ENCODE data around the gene MUC13.
A peak's percentile ranks its signal among the peaks of the same experiment; 100 is the strongest.
"Not testable (repeated sequence)": the region's sequence is repeated elsewhere in the genome, so short reads cannot be mapped to it uniquely, and the experiment has no call there.

Gene MUC13

GRCh38 chr3:124934577-124934976 is at the start of gene MUC13:
Gene MUC13 (minus strand): TSS chr3:124934751. CDS start chr3:124934712, 39 bp downstream.
- no peak for DNase-seq

- DNase-seq: no peak
Measured at GRCh38 chr3:124982855-124983254, 48.3 kb upstream of the MUC13 start.

GRCh38 chr3:124981472-124981871 is 46.9 kb upstream of the MUC13 start:
- DNase-seq: no peak

GRCh38 chr3:124978627-124979026 is 44.1 kb upstream of the MUC13 start:
- DNase-seq: no peak

GRCh38 chr3:124976383-124976782 is 41.8 kb upstream of the MUC13 start:
- no peak for DNase-seq

- no peak for DNase-seq
Measured at GRCh38 chr3:124974691-124975090, 40.1 kb upstream of the MUC13 start.

- no peak for DNase-seq
Measured at GRCh38 chr3:124973290-124973689, 38.7 kb upstream of the MUC13 start.

- DNase-seq: no peak
Measured at GRCh38 chr3:124972457-124972856, 37.9 kb upstream of the MUC13 start.

GRCh38 chr3:124969963-124970722 is 35.6 kb upstream of the MUC13 start:
- DNase-seq: peak in 8 of 56 donors; percentile 4 to 35 (median 18)

- no peak for DNase-seq
Measured at GRCh38 chr3:124969190-124969589, 34.6 kb upstream of the MUC13 start.

GRCh38 chr3:124967964-124968363 is 33.4 kb upstream of the MUC13 start:
- DNase-seq: no peak

GRCh38 chr3:124966521-124967445 is 32.2 kb upstream of the MUC13 start:
- no peak for DNase-seq

GRCh38 chr3:124965413-124965812 is 30.9 kb upstream of the MUC13 start:
- no peak for DNase-seq

GRCh38 chr3:124964387-124964786 is 29.8 kb upstream of the MUC13 start:
- no peak for DNase-seq

GRCh38 chr3:124963755-124964154 is 29.2 kb upstream of the MUC13 start:
- DNase-seq: no peak

GRCh38 chr3:124962403-124962940 is 27.9 kb upstream of the MUC13 start:
- DNase-seq: no peak

GRCh38 chr3:124960698-124961097 is 26.1 kb upstream of the MUC13 start:
- DNase-seq: no peak

GRCh38 chr3:124960105-124960504 is 25.6 kb upstream of the MUC13 start:
- no peak for DNase-seq

- not testable (repeated sequence) for DNase-seq
Measured at GRCh38 chr3:124957951-124958350, 23.4 kb upstream of the MUC13 start.

- DNase-seq: no peak
Measured at GRCh38 chr3:124952282-124952855, 17.8 kb upstream of the MUC13 start.

- DNase-seq: no peak
Measured at GRCh38 chr3:124951511-124952281, 17.1 kb upstream of the MUC13 start.

Data from amygdala (tissue), 56 donors.